ENCODE data around the gene RAB18. TPM values are rescaled to one million over a fixed set of nuclear protein-coding genes. Genes with fewer than 3 reads are reported as not detected.

RAB18 gene
- total RNA-seq, 1 experiment from 2014 or later: 89.4 TPM

DNA sequence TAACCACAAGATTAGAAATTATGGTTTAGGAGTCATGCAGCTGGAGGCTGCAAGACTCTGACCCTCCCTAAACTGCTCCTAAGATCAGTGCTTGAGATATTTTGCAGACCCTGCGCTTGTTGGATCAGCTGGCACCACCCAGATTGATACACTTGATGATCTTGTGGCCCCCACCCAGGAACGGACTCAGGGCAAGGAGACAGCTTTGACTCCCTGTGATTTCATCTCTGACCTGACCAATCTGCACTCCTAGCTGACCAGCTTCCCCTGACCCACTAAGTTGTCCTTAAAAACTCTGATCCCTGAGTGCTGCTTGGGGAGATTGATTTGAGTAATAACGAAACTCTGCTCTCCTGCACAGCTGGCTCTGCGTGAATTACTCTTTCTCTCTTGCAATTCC lies 8.0 kb upstream of the RAB18 start:
- Histone ChIP-seq H3K9ac (ENCODE audit: extremely low read depth, insufficient read length, low read length) (no peak overlapping the region), H3K14ac (ENCODE audit: insufficient read depth, low read length) (no peak overlapping the region), H2BK20ac (ENCODE audit: low read depth, low read length, poor library complexity, severe bottlenecking) (no peak overlapping the region), H3K18ac (ENCODE audit: insufficient read length, low read depth, low read length) (no peak overlapping the region), H4K8ac (replicated peaks; ENCODE audit: insufficient read length, low read depth, low read length) (no peak overlapping the region), H3K79me1 (ENCODE audit: insufficient read depth, low read depth, low read length, poor library complexity, severe bottlenecking) (no peaks in the 10 kb centered on the region), H4K91ac (ENCODE audit: insufficient read length, low read depth, low read length) (no peak overlapping the region), H3K23me2 (ENCODE audit: insufficient read length, low read depth, low read length, poor library complexity, severe bottlenecking) (no peaks in the 10 kb centered on the region), H3K4me2 (ENCODE audit: insufficient read depth, insufficient read length, low read length) (no peak overlapping the region), H4K20me1 (ENCODE audit: control insufficient read depth, insufficient read depth, insufficient read length) (no peaks in the 10 kb centered on the region), H3K79me2 (ENCODE audit: insufficient read depth, low read length) (no peaks in the 10 kb centered on the region), H3K9me3 (ENCODE audit: control insufficient read depth, low read depth, low read length) (no peaks in the 10 kb centered on the region), H2AK5ac (ENCODE audit: insufficient read length, low read length) (no peak overlapping the region), H2BK15ac (ENCODE audit: low read depth, low read length) (no peak overlapping the region), H2BK12ac (ENCODE audit: insufficient read length, low read depth, low read length) (no peak overlapping the region), H3K27ac (ENCODE audit: insufficient read length, low read depth, low read length) (no peak overlapping the region), H3T11ph (ENCODE audit: low read length) (no peak overlapping the region), H3K4ac (ENCODE audit: low read depth, low read length) (no peak overlapping the region), H2BK5ac (ENCODE audit: insufficient read length, low read length) (no peak overlapping the region), H3K23ac (ENCODE audit: insufficient read length, low read depth, low read length) (no peak overlapping the region), H3K4me1 (ENCODE audit: insufficient read depth, low read length) (no peaks in the 10 kb centered on the region), H3K56ac (ENCODE audit: insufficient read length, low read depth, low read length) (no peak overlapping the region), H3K27me3 (ENCODE audit: insufficient read depth, low read length) (no peaks in the 10 kb centered on the region), H2AFZ (ENCODE audit: low read length) (no peak overlapping the region), H2BK120ac (ENCODE audit: low read depth, low read length, poor library complexity, severe bottlenecking) (no peak overlapping the region), H4K5ac (ENCODE audit: insufficient read length, low read depth, low read length) (no peak overlapping the region)
- no peak overlapping the region for H3K4me3 Mint-ChIP-seq
- TF ChIP-seq, protein P1, sequence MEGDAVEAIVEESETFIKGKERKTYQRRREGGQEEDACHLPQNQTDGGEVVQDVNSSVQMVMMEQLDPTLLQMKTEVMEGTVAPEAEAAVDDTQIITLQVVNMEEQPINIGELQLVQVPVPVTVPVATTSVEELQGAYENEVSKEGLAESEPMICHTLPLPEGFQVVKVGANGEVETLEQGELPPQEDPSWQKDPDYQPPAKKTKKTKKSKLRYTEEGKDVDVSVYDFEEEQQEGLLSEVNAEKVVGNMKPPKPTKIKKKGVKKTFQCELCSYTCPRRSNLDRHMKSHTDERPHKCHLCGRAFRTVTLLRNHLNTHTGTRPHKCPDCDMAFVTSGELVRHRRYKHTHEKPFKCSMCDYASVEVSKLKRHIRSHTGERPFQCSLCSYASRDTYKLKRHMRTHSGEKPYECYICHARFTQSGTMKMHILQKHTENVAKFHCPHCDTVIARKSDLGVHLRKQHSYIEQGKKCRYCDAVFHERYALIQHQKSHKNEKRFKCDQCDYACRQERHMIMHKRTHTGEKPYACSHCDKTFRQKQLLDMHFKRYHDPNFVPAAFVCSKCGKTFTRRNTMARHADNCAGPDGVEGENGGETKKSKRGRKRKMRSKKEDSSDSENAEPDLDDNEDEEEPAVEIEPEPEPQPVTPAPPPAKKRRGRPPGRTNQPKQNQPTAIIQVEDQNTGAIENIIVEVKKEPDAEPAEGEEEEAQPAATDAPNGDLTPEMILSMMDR (conservative IDR thresholded peaks at IDR 0.05): no peak
- H3K36me3 Mint-ChIP-seq (ENCODE audit: insufficient read depth in 1 of 3, low read depth in 3 of 3): peaks cover 3 to 5% (median 4%) of the 10 kb centered on the region in 3 experiments; a peak in 5 of 7 replicates
- peaks cover 5% of the 10 kb centered on the region for H3K27me3 Mint-ChIP-seq (ENCODE audit: low read depth)
- H3K27ac Mint-ChIP-seq: no peak overlapping the region
- H3K4me1 Mint-ChIP-seq: no peaks in the 10 kb centered on the region
- DNase-seq: no peak
- no CpG with 5 or more reads among the region's 4 CpGs for WGBS (ENCODE audit: extremely low coverage, insufficient read length, low lambda C conversion rate)
- H3K9me3 Mint-ChIP-seq: peaks cover 4% of the 10 kb centered on the region in 2 experiments
